GM23248 (cell line): Measurements from ENCODE around the gene AGER. TPM values are rescaled to one million over a fixed set of nuclear protein-coding genes. Genes with fewer than 3 reads are reported as not detected.

Source experiments
- DNase-seq: peaks from one replicate; pipeline ENCODE4 v3.0.0-alpha.2; 2015
- H2AFZ ChIP-seq: fragments of 200-600 bp; sonication (generic); 2 replicates; pipeline ENCODE4 v1.6.1; 2016; ENCODE audit warnings: antibody characterized with exemption
- H3F3A ChIP-seq: fragments of 200-600 bp; sonication (generic); 2 replicates; pipeline ENCODE4 v1.6.1; 2016; ENCODE audit warnings: mild to moderate bottlenecking, antibody characterized with exemption, mixed run types; ENCODE audit not compliant: insufficient read depth
- H3K27ac ChIP-seq: fragments of 200-600 bp; sonication (generic); 2 replicates; pipeline ENCODE4 v1.5.1; 2016; ENCODE audit warnings: mild to moderate bottlenecking
- H3K27me3 ChIP-seq: fragments of 200-600 bp; sonication (generic); replicated peaks from 2 replicates; pipeline ENCODE4 v1.6.1; 2016; ENCODE audit warnings: mild to moderate bottlenecking; ENCODE audit not compliant: insufficient read depth
- H3K36me3 ChIP-seq: fragments of 200-600 bp; sonication (generic); 2 replicates; pipeline ENCODE4 v1.6.1; 2016; ENCODE audit warnings: low read depth, mild to moderate bottlenecking
- H3K4me1 ChIP-seq: fragments of 200-600 bp; sonication (generic); 2 replicates; pipeline ENCODE4 v1.6.1; 2016; ENCODE audit warnings: mild to moderate bottlenecking; ENCODE audit not compliant: insufficient read depth
- H3K4me2 ChIP-seq: fragments of 200-600 bp; sonication (generic); one replicate; pipeline ENCODE4 v1.6.1; 2016; ENCODE audit warnings: mild to moderate bottlenecking; ENCODE audit not compliant: unreplicated experiment
- H3K4me3 ChIP-seq: fragments of 200-600 bp; sonication (generic); 2 replicates; pipeline ENCODE4 v1.5.1; 2016; ENCODE audit warnings: mild to moderate bottlenecking
- H3K79me2 ChIP-seq: fragments of 200-600 bp; sonication (generic); 2 replicates; pipeline ENCODE4 v1.6.1; 2016; ENCODE audit warnings: mild to moderate bottlenecking; ENCODE audit not compliant: insufficient read depth
- H3K9ac ChIP-seq: fragments of 200-600 bp; sonication (generic); 2 replicates; pipeline ENCODE4 v1.6.1; 2016; ENCODE audit warnings: mild to moderate bottlenecking
- H3K9me2 ChIP-seq: fragments of 200-600 bp; sonication (generic); 2 replicates; pipeline ENCODE4 v1.6.1; 2016; ENCODE audit warnings: mixed run types, mild to moderate bottlenecking, moderate library complexity; ENCODE audit not compliant: insufficient read depth
- H3K9me3 ChIP-seq: fragments of 200-600 bp; sonication (generic); one replicate; pipeline ENCODE4 v1.6.1; 2017; ENCODE audit warnings: low read depth
- H4K20me1 ChIP-seq: fragments of 200-600 bp; sonication (generic); 2 replicates; pipeline ENCODE4 v1.6.0; 2016; ENCODE audit not compliant: insufficient read depth
- EZH2 ChIP-seq: fragments of 200-600 bp; sonication (generic); IDR thresholded peaks from 2 replicates; pipeline ENCODE4 v1.6.1; 2018; ENCODE audit warnings: antibody characterized with exemption, mild to moderate bottlenecking; ENCODE audit not compliant: insufficient read depth, poor library complexity, severe bottlenecking
- EZH2phosphoT487 ChIP-seq: fragments of 200-600 bp; sonication (generic); IDR thresholded peaks from 2 replicates; pipeline ENCODE4 v1.6.1; 2018; ENCODE audit warnings: antibody characterized with exemption, moderate library complexity, mild to moderate bottlenecking, low read depth; ENCODE audit not compliant: insufficient read depth
- WGBS, 2 experiments: methylation state at CpG; one replicate each; pipeline ENCODE4 v1.1.6; 2015 to 2017; ENCODE audit warnings: low lambda C conversion rate in 2 of 2, low coverage in 1 of 2; ENCODE audit errors: missing lambda C conversion rate in 2 of 2; 5-methylcytosine and 5-hydroxymethylcytosine counted together
- in situ Hi-C: fragments of 300-500 bp; cut with MboI; formaldehyde crosslinking; loops from 2 replicates; pipeline ENCODE4 v1.15.0; 2020
- polyA plus RNA-seq: library from polyadenylated mRNA; unstranded; fragments of >200 nt; fragmentation: Nextera tagmentation; extraction: Ambion mirVana; gene quantifications from 2 replicates; pipeline ENCODE4 v1.2.1, GENCODE V29; 2016
- total RNA-seq: library from RNA; depleted of rRNA; stranded (reverse); fragments of >200 nt; shearing (Covaris generic); gene quantifications from 2 replicates; pipeline ENCODE4 v1.2.3, GENCODE V29; 2014

AGER gene
- total and polyA plus RNA-seq, 2 experiments from 2014 or later: 0.22 to 1.4 TPM

- peak overlapping the region; percentile 92 for H3K27ac ChIP-seq
- 3% methylated on average over 20 of the region's 20 CpGs for WGBS, 2 experiments
- no peaks in the 10 kb centered on the region for H3K27me3 ChIP-seq
- H3K9me3 ChIP-seq: no peaks in the 10 kb centered on the region
- H2AFZ ChIP-seq: peak overlapping the region; percentile 83
- no peaks in the 10 kb centered on the region for H3K36me3 ChIP-seq
- DNase-seq: no peak
- peaks cover 13% of the 10 kb centered on the region for H3F3A ChIP-seq
- peaks cover 18% of the 10 kb centered on the region for H3K4me1 ChIP-seq
- in situ Hi-C loops: no loop called here
- no peaks in the 10 kb centered on the region for H4K20me1 ChIP-seq
- peak overlapping the region; percentile 73 for H3K4me2 ChIP-seq
- TF ChIP-seq EZH2: no peak
- no peak for TF ChIP-seq EZH2phosphoT487
- peaks cover 50% of the 10 kb centered on the region for H3K79me2 ChIP-seq
- no peaks in the 10 kb centered on the region for H3K9me2 ChIP-seq
- H3K4me3 ChIP-seq: peak overlapping the region; percentile 92
- peak overlapping the region; percentile 96 for H3K9ac ChIP-seq
Observed at GRCh38 chr6:32177183-32177787, 6.8 kb downstream of the AGER start.

DNA sequence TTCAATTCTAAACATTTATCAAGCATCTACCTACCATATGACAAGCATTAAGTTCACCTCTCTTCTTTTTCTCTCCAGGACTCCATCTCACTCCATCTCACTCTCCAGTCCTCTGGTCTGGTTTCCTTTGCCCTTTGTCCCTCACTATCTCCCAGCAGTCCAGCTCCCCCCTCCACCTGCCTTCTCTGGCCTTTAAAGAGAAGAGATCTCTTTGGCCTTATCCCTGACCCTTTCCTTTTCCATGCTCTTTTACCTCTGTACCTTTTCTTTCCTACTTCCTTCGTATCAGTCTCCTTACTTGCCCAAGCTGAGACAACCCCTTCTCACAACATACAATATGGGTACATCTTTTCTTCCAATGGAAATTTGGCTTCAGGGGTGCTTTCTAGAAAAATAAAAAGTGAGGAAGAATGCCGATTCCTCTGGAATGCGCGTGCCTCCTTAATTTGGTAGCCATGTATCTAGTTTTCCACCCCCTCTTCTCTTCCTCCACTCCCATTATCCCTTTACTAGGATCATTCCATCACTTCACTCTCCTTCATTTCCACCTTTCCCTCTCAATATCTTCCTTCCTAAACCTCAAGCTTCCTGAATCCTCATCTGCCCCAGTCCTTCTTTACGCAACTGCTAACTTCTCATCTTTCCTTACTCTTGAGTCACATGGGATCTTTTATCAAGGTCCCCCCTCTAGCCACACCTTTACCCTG, 7.4 kb downstream of the AGER start:
- in situ Hi-C loops: no loop called here
- Histone ChIP-seq H2AFZ (peak overlapping the region; percentile 83), H3F3A (peaks cover 13% of the 10 kb centered on the region), H3K27ac (peak overlapping the region; percentile 92), H3K79me2 (peaks cover 56% of the 10 kb centered on the region), H3K36me3 (no peaks in the 10 kb centered on the region), H4K20me1 (no peaks in the 10 kb centered on the region), H3K9me2 (no peaks in the 10 kb centered on the region), H3K9ac (peak overlapping the region; percentile 96), H3K27me3 (no peaks in the 10 kb centered on the region), H3K4me2 (peak overlapping the region; percentile 73), H3K9me3 (no peaks in the 10 kb centered on the region), H3K4me1 (peaks cover 18% of the 10 kb centered on the region), H3K4me3 (peak overlapping the region; percentile 92)
- peak; percentile 66 for DNase-seq
- TF ChIP-seq EZH2phosphoT487 (no peak), EZH2 (no peak)
- WGBS, 2 experiments: 12 to 25% methylated on average over 5 of the region's 5 CpGs

DNA sequence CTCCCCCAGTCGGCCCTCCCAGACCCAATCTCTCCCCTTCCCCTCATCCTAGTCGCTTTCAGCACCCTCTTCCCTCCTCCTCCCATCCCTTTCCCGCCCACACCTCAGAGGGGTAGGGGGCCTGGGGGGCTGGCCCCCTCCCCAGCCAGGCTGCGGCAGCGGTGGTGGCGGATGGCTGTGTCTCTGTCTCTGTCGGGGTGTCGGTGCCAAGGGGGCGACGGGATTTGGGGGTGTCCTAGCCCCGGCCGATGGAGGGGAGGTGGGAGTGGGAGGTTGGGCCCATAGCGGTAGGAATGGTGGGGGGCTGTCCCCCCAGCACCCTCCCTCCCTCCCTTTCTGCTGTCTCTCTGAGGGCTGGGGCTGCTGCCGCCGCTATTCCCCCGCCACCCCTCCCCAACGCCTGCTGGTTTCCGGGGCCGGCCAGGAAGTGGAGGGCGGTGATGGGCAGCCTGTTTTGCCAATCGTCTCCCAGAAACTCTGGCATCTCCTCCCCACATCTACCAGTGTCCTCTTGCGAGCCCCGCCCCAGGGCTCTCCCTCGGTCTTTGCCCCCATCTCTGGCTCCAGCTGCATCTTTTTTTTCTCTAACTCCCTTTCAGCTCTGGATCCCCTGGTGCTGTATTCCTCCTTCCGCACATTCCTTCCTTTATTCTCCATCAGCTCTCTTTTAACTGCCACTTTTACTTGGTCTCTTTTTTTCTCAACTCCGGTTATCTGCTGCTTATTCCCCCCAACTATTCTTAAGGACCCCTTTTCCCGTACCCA, 8.2 kb downstream of the AGER start, which contains the start of gene AGPAT1:
TSS of gene AGPAT1 (minus strand) at position 374 of the 765 bp plus-strand sequence. CDS start 4,588 bp downstream, outside the sequence.
- Histone ChIP-seq H3K79me2 (peaks cover 62% of the 10 kb centered on the region), H4K20me1 (no peaks in the 10 kb centered on the region), H3K9ac (peak within 1 kb of the TSS; percentile 96), H2AFZ (peak within 1 kb of the TSS; percentile 83), H3K27me3 (no peaks in the 10 kb centered on the region), H3K9me2 (no peaks in the 10 kb centered on the region), H3F3A (peaks cover 13% of the 10 kb centered on the region), H3K27ac (peak within 1 kb of the TSS; percentile 92), H3K4me1 (peaks cover 18% of the 10 kb centered on the region), H3K36me3 (no peaks in the 10 kb centered on the region), H3K4me2 (peak within 1 kb of the TSS; percentile 75), H3K4me3 (peak within 1 kb of the TSS; percentile 92), H3K9me3 (no peaks in the 10 kb centered on the region)
- in situ Hi-C loops: no loop called here
- TF ChIP-seq EZH2phosphoT487 (no peak), EZH2 (no peak)
- WGBS, 2 experiments: 1 to 2% methylated on average over 12 to 27 of the region's 27 CpGs
- DNase-seq: peak; percentile 95

DNA sequence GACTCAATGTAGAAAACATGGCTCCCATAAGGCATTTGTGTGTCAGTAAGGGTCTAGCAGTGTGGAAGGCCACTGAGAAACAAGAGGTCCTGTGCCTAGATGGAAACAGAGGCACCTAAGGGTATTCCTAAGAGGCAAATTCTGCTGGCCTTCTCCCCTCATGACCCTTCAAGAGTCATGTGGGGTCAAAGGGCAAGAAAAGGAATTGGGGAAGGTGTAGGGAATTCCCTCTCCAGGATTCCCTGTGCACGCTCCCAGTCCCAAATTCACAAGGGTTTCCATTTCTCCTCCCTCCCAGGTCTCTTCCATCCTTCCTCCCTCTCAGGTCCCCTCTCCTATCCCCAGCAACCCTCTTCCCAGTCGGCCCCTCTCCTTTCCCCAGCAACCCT, 8.7 kb downstream of the AGER start:
- Histone ChIP-seq H3K27ac (no peak overlapping the region), H2AFZ (peak overlapping the region; percentile 83), H3K9me2 (no peaks in the 10 kb centered on the region), H3K9ac (peak overlapping the region; percentile 96), H3K79me2 (peaks cover 66% of the 10 kb centered on the region), H3K4me1 (peaks cover 18% of the 10 kb centered on the region), H3F3A (peaks cover 13% of the 10 kb centered on the region), H3K27me3 (no peaks in the 10 kb centered on the region), H3K4me2 (peak overlapping the region; percentile 75), H3K4me3 (peak overlapping the region; percentile 92), H3K9me3 (no peaks in the 10 kb centered on the region), H4K20me1 (no peaks in the 10 kb centered on the region), H3K36me3 (no peaks in the 10 kb centered on the region)
- WGBS, 2 experiments: 0 to 3% methylated on average over 1 to 2 of the region's 2 CpGs
- TF ChIP-seq EZH2phosphoT487 (no peak), EZH2 (no peak)
- DNase-seq: peak; percentile 18
- in situ Hi-C loops: no loop called here
